H1 (cell line): ENCODE measurements around the gene KCNH4. TPM values are rescaled to one million over a fixed set of nuclear protein-coding genes. Genes with fewer than 3 reads are reported as not detected.
A peak's percentile ranks its signal among the peaks of the same experiment; 100 is the strongest.

Experiments used
- CTCF ChIA-PET: fragments of 300-600 bp; sonication (Branson Sonifier 250); formaldehyde crosslinking; loops from one replicate; lab custom pipeline; 2021; ENCODE audit not compliant: partially characterized antibody; lab: Charles Lee
- POLR2A ChIA-PET: fragments of 300-600 bp; sonication (Branson Sonifier 250); formaldehyde crosslinking; loops from one replicate; lab custom pipeline; 2021; ENCODE audit warnings: inconsistent platforms; ENCODE audit not compliant: partially characterized antibody; lab: Charles Lee
- DNase-seq, 2 experiments: peaks; one replicate each; pipeline versions ENCODE4 v3.0.0 to v3.0.0-alpha.2; 2010 to 2022; ENCODE audit warnings: low spot score in 2 of 2, low read depth in 1 of 2, mixed read lengths in 1 of 2
- FAIRE-seq: peaks from 2 replicates; lab custom pipeline; 2011; peaks lifted over from hg19 to GRCh38; lab: Jason Lieb, UNC
- H2AFZ ChIP-seq: 2 replicates; pipeline ENCODE4 v1.8.1; 2012; ENCODE audit warnings: low read length, inconsistent platforms
- H2AK5ac ChIP-seq: 2 replicates; pipeline ENCODE4 v1.6.1; 2013; ENCODE audit warnings: low read depth, low read length
- H2BK120ac ChIP-seq: replicated peaks from 2 replicates; pipeline ENCODE3; 2013; ENCODE audit warnings: low read depth, low read length, inconsistent platforms
- H2BK12ac ChIP-seq: 2 replicates; pipeline ENCODE4 v1.6.1; 2013; ENCODE audit warnings: low read depth, low read length
- H2BK15ac ChIP-seq: 2 replicates; pipeline ENCODE4 v1.6.1; 2013; ENCODE audit warnings: low read length
- H2BK20ac ChIP-seq: 2 replicates; pipeline ENCODE4 v1.6.1; 2013; ENCODE audit warnings: low read length
- H2BK5ac ChIP-seq: 2 replicates; pipeline ENCODE4 v1.6.1; 2013; ENCODE audit warnings: low read depth, low read length
- H3K14ac ChIP-seq: 2 replicates; pipeline ENCODE4 v1.6.1; 2013; ENCODE audit warnings: inconsistent platforms; ENCODE audit not compliant: insufficient read length
- H3K18ac ChIP-seq: 2 replicates; pipeline ENCODE4 v1.6.1; 2013; ENCODE audit warnings: low read length; ENCODE audit errors: extremely low read depth
- H3K23ac ChIP-seq: 2 replicates; pipeline ENCODE4 v1.6.1; 2013; ENCODE audit warnings: inconsistent platforms; ENCODE audit not compliant: insufficient read length
- H3K23me2 ChIP-seq: 2 replicates; pipeline ENCODE4 v1.6.1; 2013; ENCODE audit warnings: low read depth, low read length
- H3K27ac ChIP-seq: 2 replicates; pipeline ENCODE4 v1.6.1; 2011; ENCODE audit warnings: low read depth, low read length, inconsistent platforms
- H3K27me3 ChIP-seq, 4 experiments: replicated peaks in 1 of 4; 1 replicate in 1 of 4; 2 replicates in 3 of 4; pipeline versions ENCODE4 v1.6.1 to v1.8.1; 2011 to 2013; ENCODE audit warnings: low read length in 3 of 4, mild to moderate bottlenecking in 3 of 4, inconsistent platforms in 2 of 4, mixed read lengths in 2 of 4, moderate library complexity in 1 of 4; ENCODE audit not compliant: control insufficient read depth in 3 of 4, insufficient read depth in 3 of 4; ENCODE audit errors: extremely low read depth in 1 of 4
- H3K36me3 ChIP-seq, 4 experiments: 2 replicates each; pipeline versions ENCODE4 v1.6.1 to v1.8.1; 2011 to 2013; ENCODE audit warnings: mild to moderate bottlenecking in 4 of 4, low read length in 3 of 4, moderate library complexity in 2 of 4, control low read depth in 1 of 4, inconsistent platforms in 1 of 4; ENCODE audit not compliant: insufficient read depth in 4 of 4, control insufficient read depth in 2 of 4
- H3K4ac ChIP-seq: replicated peaks from 2 replicates; pipeline ENCODE3; 2013; ENCODE audit warnings: low read length, low read depth, mixed read lengths, inconsistent platforms; ENCODE audit not compliant: insufficient read length
- H3K4me1 ChIP-seq, 4 experiments: replicated peaks in 1 of 4; 1 replicate in 1 of 4; 2 replicates in 3 of 4; pipeline versions ENCODE4 v1.6.1 to v1.8.1; 2011 to 2013; ENCODE audit warnings: low read length in 3 of 4, inconsistent platforms in 2 of 4, mixed read lengths in 1 of 4; ENCODE audit not compliant: insufficient read depth in 4 of 4, control insufficient read depth in 3 of 4
- H3K4me2 ChIP-seq, 2 experiments: 2 replicates each; pipeline versions ENCODE4 v1.6.1 to v1.8.1; 2011 to 2013; ENCODE audit warnings: low read depth in 2 of 2, low read length in 2 of 2, control low read depth in 1 of 2, inconsistent platforms in 1 of 2, mild to moderate bottlenecking in 1 of 2; ENCODE audit not compliant: insufficient read depth in 1 of 2
- H3K4me3 ChIP-seq, 4 experiments: fragments of 200-600, 300-600 bp in 1 of 4; sonication (generic), shearing (Covaris generic), sonication (Bioruptor Twin) in 1 of 4; 2 replicates each; pipeline versions ENCODE4 v1.5.1 to v1.8.1; 2011 to 2016; ENCODE audit warnings: low read length in 4 of 4, low read depth in 3 of 4, control low read depth in 2 of 4, inconsistent platforms in 2 of 4, mild to moderate bottlenecking in 2 of 4, mixed read lengths in 1 of 4, moderate library complexity in 1 of 4; ENCODE audit not compliant: insufficient read depth in 2 of 4; ENCODE audit errors: extremely low read depth in 1 of 4
- H3K56ac ChIP-seq: replicated peaks from 2 replicates; pipeline ENCODE3; 2013; ENCODE audit warnings: low read depth, mild to moderate bottlenecking, mixed read lengths, low read length, inconsistent platforms; ENCODE audit not compliant: insufficient read length
- H3K79me1 ChIP-seq: 2 replicates; pipeline ENCODE4 v1.6.1; 2013; ENCODE audit warnings: low read depth, low read length, control low read depth
- H3K79me2 ChIP-seq, 2 experiments: 2 replicates each; pipeline versions ENCODE4 v1.6.1 to v1.8.1; 2012 to 2013; ENCODE audit warnings: low read length in 2 of 2, mild to moderate bottlenecking in 2 of 2, inconsistent platforms in 1 of 2; ENCODE audit not compliant: insufficient read depth in 2 of 2, control insufficient read depth in 1 of 2
- H3K9ac ChIP-seq, 4 experiments: replicated peaks in 1 of 4; 1 replicate in 1 of 4; 2 replicates in 3 of 4; pipeline versions ENCODE4 v1.6.1 to v1.8.1; 2011 to 2013; ENCODE audit warnings: low read depth in 3 of 4, low read length in 3 of 4, control low read depth in 2 of 4, mild to moderate bottlenecking in 2 of 4, moderate library complexity in 2 of 4, inconsistent platforms in 1 of 4; ENCODE audit errors: extremely low read depth in 1 of 4
- H3K9me3 ChIP-seq, 2 experiments: 2 replicates each; pipeline versions ENCODE4 v1.6.1 to v1.8.1; 2012 to 2013; ENCODE audit warnings: mild to moderate bottlenecking in 2 of 2, moderate library complexity in 2 of 2, control low read depth in 1 of 2, inconsistent platforms in 1 of 2, low read depth in 1 of 2, low read length in 1 of 2, mixed read lengths in 1 of 2; ENCODE audit not compliant: insufficient read depth in 2 of 2
- H4K20me1 ChIP-seq, 2 experiments: replicated peaks in 1 of 2; 2 replicates each; pipeline versions ENCODE3 to v1.8.1; 2011 to 2013; ENCODE audit warnings: inconsistent platforms in 2 of 2, low read length in 2 of 2, mild to moderate bottlenecking in 1 of 2; ENCODE audit not compliant: insufficient read depth in 2 of 2, control insufficient read depth in 1 of 2
- H4K5ac ChIP-seq: 2 replicates; pipeline ENCODE4 v1.6.1; 2013; ENCODE audit warnings: low read length, low read depth, mixed read lengths, inconsistent platforms; ENCODE audit not compliant: insufficient read length
- H4K8ac ChIP-seq: 2 replicates; pipeline ENCODE4 v1.8.0; 2013; ENCODE audit warnings: mild to moderate bottlenecking, moderate library complexity, low read length, inconsistent platforms; ENCODE audit not compliant: insufficient read depth; ENCODE audit errors: extremely low read depth
- H4K91ac ChIP-seq: replicated peaks from 2 replicates; pipeline ENCODE3; 2013; ENCODE audit warnings: low read length, mixed read lengths, inconsistent platforms; ENCODE audit not compliant: insufficient read length
- CEBPB ChIP-seq: IDR thresholded peaks from 2 replicates; pipeline ENCODE4 v1.6.1; 2012; ENCODE audit warnings: low read depth, low read length
- CHD1 ChIP-seq: IDR thresholded peaks from 2 replicates; pipeline ENCODE4 v1.6.1; 2012; ENCODE audit warnings: low read depth, low read length, improper control_type of control experiment
- WGBS, 2 experiments: shearing (Covaris generic) in 1 of 2; methylation state at CpG; one replicate each; pipeline versions ENCODE4 v1.1.6 to v1.1.7; 2013 to 2015; ENCODE audit warnings: low lambda C conversion rate in 2 of 2, mixed read lengths in 2 of 2, inconsistent platforms in 1 of 2, low coverage in 1 of 2, missing lambda C conversion rate in 1 of 2; ENCODE audit not compliant: insufficient replicate concordance in 2 of 2, insufficient coverage in 1 of 2, insufficient read length in 1 of 2; ENCODE audit errors: extremely low coverage in 1 of 2, missing lambda C conversion rate in 1 of 2; 5-methylcytosine and 5-hydroxymethylcytosine counted together
- polyA plus RNA-seq, 7 experiments: library from polyadenylated mRNA; depleted of rRNA in 3 of 7; stranded (reverse) in 5 of 7; unstranded in 2 of 7; fragments of >200 nt in 5 of 7; fragments of 200-250 nt in 2 of 7; gene quantifications; 1 replicate in 5 of 7; 2 replicates in 1 of 7; 4 replicates in 1 of 7; pipeline versions ENCODE4 v1.2.1 to v1.2.3, GENCODE V29; 2011 to 2013; ENCODE audit warnings: missing spikeins in 2 of 7, mixed read lengths in 2 of 7
- total RNA-seq: library from RNA; stranded (reverse); fragmentation: NEBNext Ultra II Directional; extraction: Animal tissue kit (Norgen Biotek cat#: 25700); gene quantifications from 2 replicates; pipeline ENCODE4 v1.2.1, GENCODE V29; 2021

Gene KCNH4
- total and polyA plus RNA-seq, 2 of the 8 experiments (the other 6 are each of a cell fraction or from before 2014, with no cell fraction given) = 0.44 to 0.47 TPM

GRCh38 chr17:42107124-42107523 is 73.8 kb downstream of the KCNH4 start:
- no peak overlapping the region for H4K5ac ChIP-seq
- H2AFZ ChIP-seq = no peak overlapping the region
- CTCF ChIA-PET = interaction anchor here (1.0 to 39.4 kb wide), 7 partner anchors 9 to 321 kb away, joined by 3 to 1084 read pairs (median 323); partner anchors contain the start of genes DHX58, DNAJC7, HSPB9 and JUP
- no peaks in the 10 kb centered on the region for H3K79me1 ChIP-seq
- no peak overlapping the region for H2BK120ac ChIP-seq
- H3K4me1 ChIP-seq = peaks cover 0 to 12% (median 9%) of the 10 kb centered on the region in 4 experiments; a peak in 6 of 7 replicates
- peak overlapping the region; percentile 51 to 76; a peak in 3 of 4 replicates for H3K4me2 ChIP-seq
- H2BK15ac ChIP-seq = no peak overlapping the region
- H3K9me3 ChIP-seq = no peaks in the 10 kb centered on the region
- no peak overlapping the region for H3K56ac ChIP-seq
- H3K4me3 ChIP-seq = peak overlapping the region; percentile 39 to 60 (median 42); a peak in 5 of 8 replicates
- H2AK5ac ChIP-seq = no peak overlapping the region
- H3K23me2 ChIP-seq = peaks cover 2% of the 10 kb centered on the region; the same call in 1 of the 2 replicates
- no peak overlapping the region for H3K27ac ChIP-seq
- H3K79me2 ChIP-seq = no peaks in the 10 kb centered on the region
- H2BK5ac ChIP-seq = no peak overlapping the region
- no peak for FAIRE-seq
- POLR2A ChIA-PET = interaction anchor here (1.7 to 7.2 kb wide), 3 partner anchors 14 to 90 kb away, joined by 4 to 51 read pairs (median 13); partner anchors contain the start of genes DNAJC7, HSPB9 and KAT2A
- no peak overlapping the region for H2BK12ac ChIP-seq
- no peak overlapping the region for H2BK20ac ChIP-seq
- no peaks in the 10 kb centered on the region for H3K27me3 ChIP-seq
- no peak overlapping the region for H3K18ac ChIP-seq
- H3K23ac ChIP-seq = no peak overlapping the region
- no peaks in the 10 kb centered on the region for H4K20me1 ChIP-seq
- TF ChIP-seq CHD1 (no peak), CEBPB (peak; percentile 65; the same call in 1 of the 2 replicates)
- DNase-seq = no peak
- no peak overlapping the region for H4K91ac ChIP-seq
- H3K14ac ChIP-seq = no peak overlapping the region
- no peaks in the 10 kb centered on the region for H3K36me3 ChIP-seq
- H3K4ac ChIP-seq = no peak overlapping the region
- no peak overlapping the region for H3K9ac ChIP-seq
- 61% methylated on average over 5 of the region's 6 CpGs; no CpG with 5 or more reads in 1 of the 2 experiments for WGBS, 2 experiments
- H4K8ac ChIP-seq = no peak overlapping the region

Other genes with a start within 250 kb of the KCNH4 start
- gene CNP, start 214.3 kb downstream of the KCNH4 start, total RNA-seq = 60.6 and 64.2 TPM in 2 replicates
- 21.9 and 43.3 TPM in 2 replicates for gene CNP, start 214.3 kb downstream of the KCNH4 start, polyA plus RNA-seq (2011; rRNA removed)
- 129 and 148 TPM in 2 replicates for gene DNAJC7, start 163.7 kb downstream of the KCNH4 start, total RNA-seq
- 21.6 and 31.0 TPM in 2 replicates for gene DNAJC7, start 163.7 kb downstream of the KCNH4 start, polyA plus RNA-seq (2011; rRNA removed)
- 31.1 and 34.5 TPM in 2 replicates for gene NKIRAS2, start 161.1 kb downstream of the KCNH4 start, total RNA-seq
- 51.1 and 59.7 TPM in 2 replicates for gene NKIRAS2, start 161.1 kb downstream of the KCNH4 start, polyA plus RNA-seq (2011; rRNA removed)
- 1.4 TPM in 2 replicates for gene C17orf113, start 130.5 kb downstream of the KCNH4 start, total RNA-seq
- 1.0 and 1.5 TPM in 2 replicates for gene C17orf113, start 130.5 kb downstream of the KCNH4 start, polyA plus RNA-seq (2011; rRNA removed)
- 2.5 and 3.9 TPM in 2 replicates for gene ZNF385C, start 82.7 kb downstream of the KCNH4 start, total RNA-seq
- 6.1 and 7.3 TPM in 2 replicates for gene ZNF385C, start 82.7 kb downstream of the KCNH4 start, polyA plus RNA-seq (2011; rRNA removed)
- gene DHX58, start 68.4 kb downstream of the KCNH4 start, total RNA-seq = 4.4 and 5.6 TPM in 2 replicates
- gene DHX58, start 68.4 kb downstream of the KCNH4 start, polyA plus RNA-seq (2011; rRNA removed) = 9.9 and 10.3 TPM in 2 replicates
- 32.5 and 34.2 TPM in 2 replicates for gene KAT2A, start 59.8 kb downstream of the KCNH4 start, total RNA-seq
- gene KAT2A, start 59.8 kb downstream of the KCNH4 start, polyA plus RNA-seq (2011; rRNA removed) = 40.1 and 52.5 TPM in 2 replicates
- 0.30 and 0.33 TPM in 2 replicates for gene HSPB9, start 58.3 kb downstream of the KCNH4 start, total RNA-seq
- gene HSPB9, start 58.3 kb downstream of the KCNH4 start, polyA plus RNA-seq (2011; rRNA removed) = 0.25 and 0.27 TPM in 2 replicates
- 67.1 and 67.7 TPM in 2 replicates for gene RAB5C, start 26.2 kb downstream of the KCNH4 start, total RNA-seq
- gene RAB5C, start 26.2 kb downstream of the KCNH4 start, polyA plus RNA-seq (2011; rRNA removed) = 123 and 150 TPM in 2 replicates
- gene HCRT, start 4.3 kb upstream of the KCNH4 start, total RNA-seq = not detected in 2 replicates
- gene HCRT, start 4.3 kb upstream of the KCNH4 start, polyA plus RNA-seq (2011; rRNA removed) = not detected in 2 replicates
- 7.1 and 7.4 TPM in 2 replicates for gene GHDC, start 13.4 kb upstream of the KCNH4 start, total RNA-seq
- 8.1 and 14.8 TPM in 2 replicates for gene GHDC, start 13.4 kb upstream of the KCNH4 start, polyA plus RNA-seq (2011; rRNA removed)
- gene STAT5B, start 95.2 kb upstream of the KCNH4 start, total RNA-seq = 43.3 and 52.6 TPM in 2 replicates
- gene STAT5B, start 95.2 kb upstream of the KCNH4 start, polyA plus RNA-seq (2011; rRNA removed) = 35.3 and 40.8 TPM in 2 replicates
- 5.4 and 6.0 TPM in 2 replicates for gene STAT5A, start 107.4 kb upstream of the KCNH4 start, total RNA-seq
- gene STAT5A, start 107.4 kb upstream of the KCNH4 start, polyA plus RNA-seq (2011; rRNA removed) = 4.2 and 7.9 TPM in 2 replicates
- 94.1 and 94.3 TPM in 2 replicates for gene STAT3, start 207.3 kb upstream of the KCNH4 start, total RNA-seq
- gene STAT3, start 207.3 kb upstream of the KCNH4 start, polyA plus RNA-seq (2011; rRNA removed) = 38.4 and 41.2 TPM in 2 replicates
- gene CAVIN1, start 242.1 kb upstream of the KCNH4 start, total RNA-seq = 41.6 and 43.5 TPM in 2 replicates
- gene CAVIN1, start 242.1 kb upstream of the KCNH4 start, polyA plus RNA-seq (2011; rRNA removed) = 16.2 and 22.6 TPM in 2 replicates